ENCODE measurements around the gene ZNF283.

GRCh38 chr19:43895727-43896308, 68.7 kb downstream of the ZNF283 start:
- no peak for TF ChIP-seq ZNF561 (tag by site-specific recombination; IDR thresholded peaks at IDR 0.05; ENCODE audit: borderline replicate concordance)
- TF ChIP-seq REST (tag by site-specific recombination; IDR thresholded peaks at IDR 0.05): no peak
- TF ChIP-seq CTCF (tag by site-specific recombination; IDR thresholded peaks at IDR 0.05): no peak
- TF ChIP-seq PRDM2 (tag by site-specific recombination; IDR thresholded peaks at IDR 0.05; ENCODE audit: borderline replicate concordance): no peak
- TF ChIP-seq MYNN (tag by site-specific recombination; IDR thresholded peaks at IDR 0.05; ENCODE audit: borderline replicate concordance): no peak
- TF ChIP-seq, protein P1, sequence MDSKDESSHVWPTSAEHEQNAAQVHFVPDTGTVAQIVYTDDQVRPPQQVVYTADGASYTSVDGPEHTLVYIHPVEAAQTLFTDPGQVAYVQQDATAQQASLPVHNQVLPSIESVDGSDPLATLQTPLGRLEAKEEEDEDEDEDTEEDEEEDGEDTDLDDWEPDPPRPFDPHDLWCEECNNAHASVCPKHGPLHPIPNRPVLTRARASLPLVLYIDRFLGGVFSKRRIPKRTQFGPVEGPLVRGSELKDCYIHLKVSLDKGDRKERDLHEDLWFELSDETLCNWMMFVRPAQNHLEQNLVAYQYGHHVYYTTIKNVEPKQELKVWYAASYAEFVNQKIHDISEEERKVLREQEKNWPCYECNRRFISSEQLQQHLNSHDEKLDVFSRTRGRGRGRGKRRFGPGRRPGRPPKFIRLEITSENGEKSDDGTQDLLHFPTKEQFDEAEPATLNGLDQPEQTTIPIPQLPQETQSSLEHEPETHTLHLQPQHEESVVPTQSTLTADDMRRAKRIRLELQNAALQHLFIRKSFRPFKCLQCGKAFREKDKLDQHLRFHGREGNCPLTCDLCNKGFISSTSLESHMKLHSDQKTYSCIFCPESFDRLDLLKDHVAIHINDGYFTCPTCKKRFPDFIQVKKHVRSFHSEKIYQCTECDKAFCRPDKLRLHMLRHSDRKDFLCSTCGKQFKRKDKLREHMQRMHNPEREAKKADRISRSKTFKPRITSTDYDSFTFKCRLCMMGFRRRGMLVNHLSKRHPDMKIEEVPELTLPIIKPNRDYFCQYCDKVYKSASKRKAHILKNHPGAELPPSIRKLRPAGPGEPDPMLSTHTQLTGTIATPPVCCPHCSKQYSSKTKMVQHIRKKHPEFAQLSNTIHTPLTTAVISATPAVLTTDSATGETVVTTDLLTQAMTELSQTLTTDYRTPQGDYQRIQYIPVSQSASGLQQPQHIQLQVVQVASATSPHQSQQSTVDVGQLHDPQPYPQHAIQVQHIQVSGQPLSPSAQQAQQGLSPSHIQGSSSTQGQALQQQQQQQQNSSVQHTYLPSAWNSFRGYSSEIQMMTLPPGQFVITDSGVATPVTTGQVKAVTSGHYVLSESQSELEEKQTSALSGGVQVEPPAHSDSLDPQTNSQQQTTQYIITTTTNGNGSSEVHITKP (tag by site-specific recombination; IDR thresholded peaks at IDR 0.05): no peak
- TF ChIP-seq, protein P2, sequence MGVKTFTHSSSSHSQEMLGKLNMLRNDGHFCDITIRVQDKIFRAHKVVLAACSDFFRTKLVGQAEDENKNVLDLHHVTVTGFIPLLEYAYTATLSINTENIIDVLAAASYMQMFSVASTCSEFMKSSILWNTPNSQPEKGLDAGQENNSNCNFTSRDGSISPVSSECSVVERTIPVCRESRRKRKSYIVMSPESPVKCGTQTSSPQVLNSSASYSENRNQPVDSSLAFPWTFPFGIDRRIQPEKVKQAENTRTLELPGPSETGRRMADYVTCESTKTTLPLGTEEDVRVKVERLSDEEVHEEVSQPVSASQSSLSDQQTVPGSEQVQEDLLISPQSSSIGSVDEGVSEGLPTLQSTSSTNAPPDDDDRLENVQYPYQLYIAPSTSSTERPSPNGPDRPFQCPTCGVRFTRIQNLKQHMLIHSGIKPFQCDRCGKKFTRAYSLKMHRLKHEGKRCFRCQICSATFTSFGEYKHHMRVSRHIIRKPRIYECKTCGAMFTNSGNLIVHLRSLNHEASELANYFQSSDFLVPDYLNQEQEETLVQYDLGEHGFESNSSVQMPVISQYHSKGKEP (tag by site-specific recombination; IDR thresholded peaks at IDR 0.05): no peak
- TF ChIP-seq, protein P3, sequence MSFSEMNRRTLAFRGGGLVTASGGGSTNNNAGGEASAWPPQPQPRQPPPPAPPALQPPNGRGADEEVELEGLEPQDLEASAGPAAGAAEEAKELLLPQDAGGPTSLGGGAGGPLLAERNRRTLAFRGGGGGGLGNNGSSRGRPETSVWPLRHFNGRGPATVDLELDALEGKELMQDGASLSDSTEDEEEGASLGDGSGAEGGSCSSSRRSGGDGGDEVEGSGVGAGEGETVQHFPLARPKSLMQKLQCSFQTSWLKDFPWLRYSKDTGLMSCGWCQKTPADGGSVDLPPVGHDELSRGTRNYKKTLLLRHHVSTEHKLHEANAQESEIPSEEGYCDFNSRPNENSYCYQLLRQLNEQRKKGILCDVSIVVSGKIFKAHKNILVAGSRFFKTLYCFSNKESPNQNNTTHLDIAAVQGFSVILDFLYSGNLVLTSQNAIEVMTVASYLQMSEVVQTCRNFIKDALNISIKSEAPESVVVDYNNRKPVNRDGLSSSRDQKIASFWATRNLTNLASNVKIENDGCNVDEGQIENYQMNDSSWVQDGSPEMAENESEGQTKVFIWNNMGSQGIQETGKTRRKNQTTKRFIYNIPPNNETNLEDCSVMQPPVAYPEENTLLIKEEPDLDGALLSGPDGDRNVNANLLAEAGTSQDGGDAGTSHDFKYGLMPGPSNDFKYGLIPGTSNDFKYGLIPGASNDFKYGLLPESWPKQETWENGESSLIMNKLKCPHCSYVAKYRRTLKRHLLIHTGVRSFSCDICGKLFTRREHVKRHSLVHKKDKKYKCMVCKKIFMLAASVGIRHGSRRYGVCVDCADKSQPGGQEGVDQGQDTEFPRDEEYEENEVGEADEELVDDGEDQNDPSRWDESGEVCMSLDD (tag by site-specific recombination; IDR thresholded peaks at IDR 0.05): no peak
- no peak for TF ChIP-seq ZBTB7A (tag by site-specific recombination; IDR thresholded peaks at IDR 0.05; ENCODE audit: low read depth)
- no peak for TF ChIP-seq KLF16 (tag by site-specific recombination; IDR thresholded peaks at IDR 0.05)

Measured in HEK293 (cell line).